ENCODE results near the gene PGA5. TPM values are rescaled to one million over a fixed set of nuclear protein-coding genes. Genes with fewer than 3 reads are reported as not detected.

The PGA5 gene
- total and polyA plus RNA-seq, 4 donors = 0.33 to 0.79 (median 0.63) TPM

Other genes starting within 250 kb of the PGA5 start
- gene CD5, start 138.7 kb upstream of the PGA5 start, total RNA-seq = under 1 TPM in 1 of 2 donors, not detected in 1; 0.10 TPM
- under 1 TPM; 0.08 to 0.15 TPM for gene CD5, start 138.7 kb upstream of the PGA5 start, polyA plus RNA-seq (ENCODE audit: insufficient read length in 2 of 2)
- gene VPS37C, start 79.7 kb upstream of the PGA5 start, total RNA-seq = 10 to 100 TPM in 1 of 2 donors, 1 to 10 TPM in 1; 4.8 to 11.4 TPM
- gene VPS37C, start 79.7 kb upstream of the PGA5 start, polyA plus RNA-seq (ENCODE audit: insufficient read length in 2 of 2) = 10 to 100 TPM; 14.1 to 16.5 TPM
- under 1 TPM; 0.59 to 0.66 TPM for gene PGA3, start 37.7 kb upstream of the PGA5 start, total RNA-seq
- gene PGA3, start 37.7 kb upstream of the PGA5 start, polyA plus RNA-seq (ENCODE audit: insufficient read length in 2 of 2) = under 1 TPM; 0.17 to 0.21 TPM
- 1 to 10 TPM in 1 of 2 donors, under 1 TPM in 1; 0.99 to 1.8 TPM for gene PGA4, start 18.8 kb upstream of the PGA5 start, total RNA-seq
- gene PGA4, start 18.8 kb upstream of the PGA5 start, polyA plus RNA-seq (ENCODE audit: insufficient read length in 2 of 2) = under 1 TPM in 1 of 2 donors, not detected in 1; 0.39 TPM
- 1 to 10 TPM; 1.5 to 2.4 TPM for gene VWCE, start 54.1 kb downstream of the PGA5 start, total RNA-seq
- gene VWCE, start 54.1 kb downstream of the PGA5 start, polyA plus RNA-seq (ENCODE audit: insufficient read length in 2 of 2) = 10 to 100 TPM in 1 of 2 donors, 1 to 10 TPM in 1; 5.3 to 10.7 TPM
- 100 to 1,000 TPM; 162 to 254 TPM for gene DDB1, start 91.9 kb downstream of the PGA5 start, total RNA-seq
- gene DDB1, start 91.9 kb downstream of the PGA5 start, polyA plus RNA-seq (ENCODE audit: insufficient read length in 2 of 2) = 100 to 1,000 TPM; 174 to 179 TPM
- gene TKFC, start 92.1 kb downstream of the PGA5 start, total RNA-seq = 10 to 100 TPM; 14.9 to 27.9 TPM
- 10 to 100 TPM; 29.6 to 37.7 TPM for gene TKFC, start 92.1 kb downstream of the PGA5 start, polyA plus RNA-seq (ENCODE audit: insufficient read length in 2 of 2)
- 10 to 100 TPM; 12.5 to 16.1 TPM for gene CYB561A3, start 120.7 kb downstream of the PGA5 start, total RNA-seq
- 10 to 100 TPM; 19.3 to 27.3 TPM for gene CYB561A3, start 120.7 kb downstream of the PGA5 start, polyA plus RNA-seq (ENCODE audit: insufficient read length in 2 of 2)
- gene TMEM138, start 121.2 kb downstream of the PGA5 start, total RNA-seq = 10 to 100 TPM; 19.0 to 30.4 TPM
- gene TMEM138, start 121.2 kb downstream of the PGA5 start, polyA plus RNA-seq (ENCODE audit: insufficient read length in 2 of 2) = 10 to 100 TPM; 32.3 to 41.2 TPM
- 10 to 100 TPM; 12.8 to 22.6 TPM for gene TMEM216, start 151.4 kb downstream of the PGA5 start, total RNA-seq
- 10 to 100 TPM; 20.9 to 26.9 TPM for gene TMEM216, start 151.4 kb downstream of the PGA5 start, polyA plus RNA-seq (ENCODE audit: insufficient read length in 2 of 2)
- 10 to 100 TPM; 30.4 to 46.2 TPM for gene CPSF7, start 188.8 kb downstream of the PGA5 start, total RNA-seq
- gene CPSF7, start 188.8 kb downstream of the PGA5 start, polyA plus RNA-seq (ENCODE audit: insufficient read length in 2 of 2) = 100 to 1,000 TPM in 1 of 2 donors, 10 to 100 TPM in 1; 95.5 to 104 TPM
- gene SDHAF2, start 188.9 kb downstream of the PGA5 start, total RNA-seq = 10 to 100 TPM; 34.7 to 64.5 TPM
- 10 to 100 TPM; 40.3 to 52.7 TPM for gene SDHAF2, start 188.9 kb downstream of the PGA5 start, polyA plus RNA-seq (ENCODE audit: insufficient read length in 2 of 2)